ENCODE measurements around the gene MYOZ2.
A peak's percentile ranks its signal among the peaks of the same experiment; 100 is the strongest.

MYOZ2 gene

DNA sequence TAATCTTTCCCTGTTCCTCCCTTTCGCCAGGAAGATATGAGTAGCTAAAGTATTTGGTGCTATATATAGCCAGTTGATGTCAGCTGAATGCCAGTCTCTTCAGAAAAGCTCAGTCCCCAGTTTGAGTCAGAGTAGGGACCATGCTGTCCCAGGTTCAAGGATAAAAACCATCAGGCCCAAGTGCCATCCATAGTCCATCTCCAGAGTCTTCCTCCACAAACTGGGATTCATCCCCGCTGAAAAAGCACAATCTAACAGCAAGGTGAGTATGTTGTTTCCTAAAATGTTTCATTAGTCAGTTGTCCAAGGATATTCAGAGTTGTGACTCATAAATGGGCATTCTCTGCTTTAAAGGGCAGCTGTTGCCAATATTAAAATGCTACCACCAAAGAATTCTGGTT is at the start of gene MYOZ2:
TSS of gene MYOZ2 (plus strand) at position 112 of the 401 bp plus-strand sequence. CDS start 694 bp downstream, outside the sequence.
- no peak for DNase-seq

GRCh38 chr4:119087121-119087520 is 48.5 kb upstream of the MYOZ2 start:
- no peak for DNase-seq

GRCh38 chr4:119087656-119088055 is 48.0 kb upstream of the MYOZ2 start:
- no peak for DNase-seq

DNA sequence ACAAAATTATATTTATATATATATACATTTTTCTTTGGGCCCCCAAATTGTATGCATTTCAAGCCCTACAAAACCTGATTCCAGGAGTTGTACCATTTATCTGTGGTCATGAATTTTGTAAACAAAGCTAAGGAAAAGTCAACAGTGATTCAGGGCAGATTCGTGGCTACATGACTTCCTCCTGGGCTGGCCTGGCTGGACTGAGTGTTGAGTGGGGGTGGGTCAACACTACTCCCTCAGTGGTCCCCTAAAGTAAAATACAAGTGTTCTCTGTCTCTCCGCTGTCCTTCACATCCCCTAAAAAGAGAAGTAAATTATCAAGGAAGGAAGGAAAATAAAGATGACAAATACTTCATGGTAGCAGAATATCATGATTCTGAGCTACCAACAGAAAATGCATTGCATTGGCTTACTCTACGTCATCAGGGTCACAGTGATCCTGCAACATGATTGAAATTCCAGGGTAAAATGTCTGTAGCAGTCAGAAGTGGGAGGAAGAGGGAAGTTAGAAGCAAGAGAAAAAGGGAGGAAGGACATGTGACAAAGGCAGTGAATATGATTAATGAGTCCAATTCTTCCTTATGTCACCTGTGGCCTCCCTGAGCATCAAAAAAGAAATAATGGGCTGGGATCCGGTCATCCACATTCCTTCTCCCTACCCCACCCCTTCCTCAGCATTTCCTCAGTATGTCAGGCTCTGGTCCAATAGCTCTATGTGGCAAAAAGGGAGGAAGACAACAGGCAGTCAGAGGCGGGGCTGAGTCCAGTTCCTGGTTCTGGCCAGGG is 42.4 kb upstream of the MYOZ2 start:
- DNase-seq: no peak

- DNase-seq: no peak
Measured at GRCh38 chr4:119097282-119097900, 38.2 kb upstream of the MYOZ2 start.

DNA sequence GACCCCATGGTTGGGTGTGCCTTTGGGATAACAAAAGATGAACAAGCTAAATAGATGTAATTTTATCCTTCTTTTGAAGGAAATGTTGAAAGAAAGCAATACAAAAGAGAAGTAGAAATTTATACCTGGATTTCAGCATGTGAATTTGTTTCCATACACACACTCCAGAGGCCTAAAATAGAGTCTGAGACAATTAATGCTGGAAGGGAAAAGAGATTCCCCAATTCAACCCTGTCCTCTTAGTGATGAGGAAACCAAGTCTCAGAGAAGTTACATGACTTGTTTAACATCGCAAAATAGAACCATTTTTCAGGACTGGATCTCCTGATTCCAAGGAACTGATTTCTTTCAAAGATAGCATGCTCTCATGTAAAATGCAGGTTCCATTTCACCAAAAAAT is 37.3 kb upstream of the MYOZ2 start:
- no peak for DNase-seq

DNA sequence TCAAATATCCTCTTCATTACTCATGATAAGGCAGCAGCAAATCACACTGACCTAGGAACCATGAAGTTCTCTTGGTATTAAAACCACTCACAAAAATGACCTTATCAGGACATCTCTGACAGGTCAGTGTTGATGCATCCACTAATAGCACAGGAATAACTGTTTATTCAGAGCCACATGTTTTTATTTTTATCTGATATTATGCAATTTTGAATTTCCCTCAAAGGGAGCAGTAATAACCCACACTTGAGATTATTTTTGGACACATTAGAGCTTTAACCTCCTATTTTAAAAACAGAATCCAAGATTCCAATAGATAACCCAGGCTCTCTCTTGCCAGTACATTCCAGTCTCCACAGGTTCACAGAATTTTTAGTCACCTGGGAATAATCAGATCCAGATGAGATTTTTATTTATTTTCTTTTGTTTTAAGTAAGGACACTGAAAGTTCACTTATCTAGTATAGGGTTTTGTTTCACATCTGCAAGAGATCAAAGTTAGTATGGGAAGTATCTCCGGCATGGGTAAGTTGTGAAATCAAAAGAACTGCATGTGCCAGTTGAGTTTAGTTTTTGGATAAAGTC is 36.3 kb upstream of the MYOZ2 start:
- no peak for DNase-seq

DNA sequence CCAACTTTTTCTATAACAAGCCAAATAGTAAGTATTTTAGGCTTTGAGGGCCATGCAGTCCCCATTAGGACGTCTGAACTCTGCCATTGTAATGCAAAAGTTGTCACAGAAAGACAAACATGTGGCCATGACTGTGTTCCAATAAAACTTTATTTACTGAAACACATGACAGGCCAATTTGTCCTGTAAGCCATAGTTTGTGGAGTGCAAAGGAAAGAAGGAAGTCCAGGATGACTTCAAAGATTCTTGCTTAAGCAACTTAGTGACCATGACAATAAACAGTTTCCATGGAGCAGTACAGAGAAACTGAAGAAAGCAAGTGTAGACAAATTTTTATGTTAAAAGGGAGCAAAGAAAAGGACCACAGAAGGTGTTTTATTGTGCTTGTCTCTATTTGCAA is 35.0 kb upstream of the MYOZ2 start:
- DNase-seq: no peak

GRCh38 chr4:119103263-119103662 is 32.4 kb upstream of the MYOZ2 start:
- peak in 1 of 14 donors; percentile 5 for DNase-seq

DNA sequence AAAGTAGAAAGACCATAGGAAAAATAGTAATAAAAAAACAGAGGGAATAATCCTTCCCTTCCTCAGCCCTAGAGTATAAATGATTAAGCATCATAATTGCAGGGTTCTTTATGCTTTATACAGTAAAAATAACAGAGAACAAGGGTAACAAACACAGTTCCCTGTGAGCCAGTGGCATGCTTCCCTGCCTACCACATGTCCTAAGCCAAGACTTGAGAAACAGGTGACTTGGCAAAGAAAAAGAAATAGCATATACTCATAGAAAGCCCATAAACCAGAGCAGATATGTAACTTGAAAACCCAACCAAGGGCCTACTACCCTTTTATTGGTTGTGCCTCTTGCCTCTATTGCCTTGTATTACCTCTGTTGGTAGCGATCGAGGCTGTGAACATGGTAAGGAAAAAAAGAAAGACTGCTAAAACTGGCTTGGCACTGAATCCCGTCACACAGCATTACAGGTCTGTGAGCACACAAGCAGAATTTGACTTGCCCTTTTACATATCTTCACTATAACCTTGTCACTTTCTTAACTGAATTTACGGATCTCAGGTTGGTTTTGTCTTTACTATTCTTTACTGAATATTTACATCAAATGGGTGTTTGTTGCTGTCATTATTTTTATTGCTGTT is 30.9 kb upstream of the MYOZ2 start:
- no peak for DNase-seq

GRCh38 chr4:119105605-119106004 is 30.0 kb upstream of the MYOZ2 start:
- no peak for DNase-seq

DNA sequence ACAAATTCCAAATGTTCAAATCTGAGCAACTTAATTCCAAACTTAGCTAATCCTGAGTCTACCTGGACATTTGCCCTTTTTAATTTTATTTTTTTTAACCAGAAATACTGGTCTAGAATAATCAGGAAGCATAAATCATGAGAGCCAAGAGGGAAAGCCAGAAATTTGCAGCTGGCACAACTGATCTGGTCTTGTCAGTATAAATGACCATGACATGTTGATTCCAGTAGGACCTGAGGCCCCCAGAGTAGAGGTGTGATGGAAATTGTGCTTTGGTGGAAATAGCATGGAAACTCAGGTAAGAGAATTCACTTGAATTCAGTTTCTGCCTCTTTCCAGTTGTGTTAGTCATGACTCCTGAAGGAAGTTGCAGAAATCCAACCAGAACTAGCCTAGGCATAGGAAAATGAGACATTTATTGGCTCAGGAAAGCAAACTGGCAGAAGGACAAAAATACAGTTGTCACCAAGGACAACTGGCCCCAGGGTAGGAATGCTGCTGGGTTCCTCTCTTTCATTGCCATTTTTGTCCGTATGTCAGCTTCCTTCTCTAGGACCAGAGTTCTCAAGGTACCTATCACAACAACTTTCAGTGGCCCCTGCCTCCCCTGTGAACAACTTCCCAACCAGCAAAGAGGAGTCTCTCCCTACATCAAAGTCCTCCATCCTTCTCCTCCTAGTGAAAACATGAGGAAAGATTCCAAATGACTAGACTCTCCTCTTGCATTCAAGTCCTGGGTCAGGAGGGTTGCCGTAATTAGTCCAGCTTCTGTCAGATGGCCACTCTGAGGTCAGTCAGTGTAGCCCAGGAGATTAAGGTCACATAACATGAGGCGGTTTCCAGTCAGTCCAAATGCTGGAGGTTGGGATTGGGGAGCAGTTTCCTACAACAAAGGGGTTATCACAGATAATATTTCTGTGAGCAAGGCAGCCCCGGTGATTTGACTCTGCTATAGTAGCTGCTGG is 29.3 kb upstream of the MYOZ2 start:
- DNase-seq: no peak

DNA sequence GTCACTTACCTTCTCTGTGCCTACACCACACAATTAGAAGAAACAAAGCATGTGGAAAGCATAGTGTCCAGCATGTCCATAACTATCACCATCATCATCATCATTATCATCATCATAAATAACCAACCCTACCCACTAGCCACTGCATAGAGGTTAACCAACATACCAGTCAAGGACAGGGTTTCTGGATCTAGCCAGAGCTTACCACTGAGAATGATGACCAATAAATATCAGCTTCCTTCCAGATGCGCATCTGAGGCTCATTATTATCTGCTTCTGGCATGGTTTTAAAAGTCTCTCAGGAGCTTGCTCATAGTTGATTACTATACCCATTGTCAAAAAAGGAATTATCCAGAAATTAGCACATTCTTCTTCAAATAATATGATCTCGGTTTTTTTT is 25.5 kb upstream of the MYOZ2 start:
- no peak for DNase-seq

- DNase-seq: no peak
Measured at GRCh38 chr4:119111296-119111695, 24.3 kb upstream of the MYOZ2 start.

GRCh38 chr4:119113033-119113655 is 22.5 kb upstream of the MYOZ2 start:
- DNase-seq: no peak

DNA sequence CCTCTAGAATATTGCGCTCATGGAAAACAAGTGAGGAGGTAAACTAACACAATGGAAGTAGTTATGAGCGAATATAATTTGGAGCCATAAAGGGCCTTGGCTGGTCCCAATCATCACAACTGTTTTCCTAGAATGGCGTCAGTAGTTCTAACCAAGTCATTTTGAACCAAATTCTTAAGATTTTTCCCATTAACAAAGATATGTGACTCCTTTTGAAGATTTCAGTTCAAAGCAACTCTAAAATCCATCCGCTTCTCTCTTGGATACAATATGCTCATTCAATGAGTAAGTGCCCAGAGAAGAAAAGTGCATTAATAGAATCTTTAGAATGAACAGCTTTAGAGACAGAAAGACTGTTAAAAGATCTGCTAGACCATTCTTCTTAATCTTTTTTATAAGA is 19.6 kb upstream of the MYOZ2 start:
- no peak for DNase-seq

DNA sequence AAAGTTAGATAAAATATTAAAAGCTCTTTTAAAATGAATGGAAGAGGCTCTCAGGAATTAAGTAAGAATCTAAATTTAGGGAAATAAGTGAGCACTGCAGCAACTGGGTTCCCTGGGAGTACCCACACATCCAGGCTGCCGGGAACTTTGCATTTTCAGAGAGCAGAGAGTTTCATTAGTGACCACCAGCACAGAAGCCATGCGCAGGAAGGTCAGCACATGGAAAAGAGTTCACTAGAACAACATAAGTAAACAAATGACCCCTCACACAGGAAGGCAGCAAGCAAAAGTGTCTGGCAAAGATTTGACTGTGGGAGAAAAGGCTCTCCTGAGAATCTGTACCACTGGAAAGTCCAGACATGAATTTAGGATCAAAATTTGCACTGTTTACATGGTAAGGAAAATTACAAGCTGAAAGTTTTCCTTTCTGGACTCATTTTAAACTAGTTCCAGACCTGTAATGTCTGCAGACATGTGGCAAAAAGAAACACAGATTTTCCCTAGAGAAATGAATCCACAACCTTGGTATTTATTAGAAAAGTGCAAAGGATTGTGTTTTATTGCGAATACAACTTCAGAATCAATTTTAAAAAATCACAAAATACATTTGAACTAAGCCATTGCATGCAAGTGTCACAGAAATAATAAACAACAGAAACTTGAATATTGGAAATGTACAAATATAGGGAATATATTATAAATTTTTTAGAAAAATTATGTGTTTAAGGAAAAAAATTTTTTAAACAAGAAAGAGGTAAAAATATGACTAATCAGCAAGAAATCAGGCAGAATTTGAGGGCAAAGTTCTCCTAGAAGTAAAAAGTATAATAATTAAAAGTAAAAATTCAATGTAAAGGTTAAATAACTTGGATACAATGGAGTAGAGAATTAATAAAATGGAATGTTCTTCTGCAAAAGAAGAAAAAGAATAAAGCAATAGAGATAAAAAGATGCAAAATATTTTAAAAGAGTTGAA is 18.4 kb upstream of the MYOZ2 start:
- DNase-seq: no peak

GRCh38 chr4:119118397-119118796 is 17.2 kb upstream of the MYOZ2 start:
- no peak for DNase-seq

- DNase-seq: no peak
Measured at GRCh38 chr4:119124352-119124751, 11.3 kb upstream of the MYOZ2 start.

DNA sequence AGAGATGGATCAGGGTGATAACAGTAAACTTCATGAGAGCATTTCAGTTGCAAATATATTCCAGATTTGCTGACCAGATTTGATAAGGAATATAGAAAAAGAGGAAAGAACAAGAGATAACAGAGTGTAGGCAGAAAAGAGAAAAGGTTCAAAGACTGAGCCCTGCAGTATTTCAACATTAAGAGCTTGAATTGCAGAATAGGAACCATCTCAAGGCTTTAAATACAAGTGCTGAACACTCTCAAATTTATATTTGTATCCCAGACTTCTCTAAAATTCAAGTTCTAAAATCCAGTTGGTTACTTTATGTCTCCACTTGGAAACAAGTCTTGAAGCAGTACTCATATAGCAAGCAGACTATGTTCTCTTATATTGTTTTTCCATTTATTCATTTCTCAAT is 9.7 kb upstream of the MYOZ2 start:
- no peak for DNase-seq

Data from C1 segment of cervical spinal cord (tissue), 14 donors.